IPS DF 6.9 (cell line): Measurements from ENCODE around the gene GLTPD2.

ENCODE experiments used
- DNase-seq: peaks from one replicate; pipeline ENCODE4 v3.0.0-alpha.2; 2013; ENCODE audit warnings: low read depth, low spot score
- H3K27ac ChIP-seq: one replicate; pipeline ENCODE4 v1.5.1; 2013; ENCODE audit warnings: low read length, control low read depth
- H3K27me3 ChIP-seq: 2 replicates; pipeline ENCODE4 v1.6.1; 2013; ENCODE audit warnings: mild to moderate bottlenecking, low read length; ENCODE audit not compliant: control insufficient read depth, insufficient read depth
- H3K36me3 ChIP-seq: 2 replicates; pipeline ENCODE4 v1.6.1; 2013; ENCODE audit warnings: low read length; ENCODE audit not compliant: control insufficient read depth, insufficient read depth
- H3K4me1 ChIP-seq: 2 replicates; pipeline ENCODE4 v1.6.1; 2013; ENCODE audit warnings: low read length; ENCODE audit not compliant: control insufficient read depth, insufficient read depth
- H3K4me3 ChIP-seq: 2 replicates; pipeline ENCODE4 v1.5.1; 2013; ENCODE audit warnings: mild to moderate bottlenecking, low read length
- H3K9me3 ChIP-seq: 2 replicates; pipeline ENCODE4 v1.6.1; 2013; ENCODE audit warnings: low read length, inconsistent platforms; ENCODE audit not compliant: control insufficient read depth, insufficient read depth
- WGBS: extraction: QIAGEN DNeasy Blood & Tissue Kit; methylation state at CpG from one replicate; pipeline ENCODE4 v1.1.7; 2013; ENCODE audit warnings: mixed read lengths, missing lambda C conversion rate; ENCODE audit not compliant: insufficient read length, insufficient coverage; 5-methylcytosine and 5-hydroxymethylcytosine counted together

The GLTPD2 gene

GRCh38 chr17:4807605-4808377 lies 19.0 kb downstream of the GLTPD2 start:
- H3K4me3 ChIP-seq: peak overlapping the region; percentile 87; the same call in 1 of the 2 replicates
- 0 out of 2 replicates have a peak, but pooled peaks cover 2% of the 10 kb centered on the region for H3K36me3 ChIP-seq
- no peaks in the 10 kb centered on the region for H3K4me1 ChIP-seq
- WGBS: no CpG with 5 or more reads among the region's 32 CpGs
- no peaks in the 10 kb centered on the region for H3K27me3 ChIP-seq
- no peak overlapping the region for H3K27ac ChIP-seq
- H3K9me3 ChIP-seq: no peaks in the 10 kb centered on the region
- no peak for DNase-seq

DNA sequence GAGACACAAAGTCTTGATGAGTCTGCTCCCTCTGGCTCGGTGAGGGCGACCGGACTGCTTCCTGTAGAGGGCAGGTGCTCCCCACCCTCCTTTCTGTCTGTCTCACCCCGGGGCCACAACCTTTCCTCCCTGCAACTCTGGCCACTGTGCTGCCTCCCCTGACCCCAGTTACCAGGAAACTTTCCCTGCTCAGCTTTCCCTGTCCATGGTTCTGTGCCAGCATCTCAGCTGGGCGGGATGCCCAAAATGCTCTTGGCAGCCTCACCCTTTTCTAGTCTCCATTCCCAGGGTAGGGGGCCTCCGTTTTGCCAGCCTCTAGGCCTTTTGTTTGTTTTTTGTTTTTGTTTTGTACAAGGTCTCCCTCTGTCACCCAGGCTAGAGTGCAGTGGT lies 19.6 kb downstream of the GLTPD2 start:
- Histone ChIP-seq H3K36me3 (0 out of 2 replicates have a peak, but pooled peaks cover 2% of the 10 kb centered on the region), H3K27ac (no peak overlapping the region), H3K4me1 (no peaks in the 10 kb centered on the region), H3K4me3 (no peak overlapping the region), H3K9me3 (no peaks in the 10 kb centered on the region), H3K27me3 (no peaks in the 10 kb centered on the region)
- no CpG with 5 or more reads among the region's 6 CpGs for WGBS
- no peak for DNase-seq

GRCh38 chr17:4810696-4811290 lies 22.0 kb downstream of the GLTPD2 start:
- no CpG with 5 or more reads among the region's 13 CpGs for WGBS
- H3K9me3 ChIP-seq: no peaks in the 10 kb centered on the region
- peaks cover 6% of the 10 kb centered on the region for H3K36me3 ChIP-seq
- H3K4me3 ChIP-seq: no peak overlapping the region
- no peak for DNase-seq
- H3K27ac ChIP-seq: no peak overlapping the region
- H3K27me3 ChIP-seq: no peaks in the 10 kb centered on the region
- H3K4me1 ChIP-seq: no peaks in the 10 kb centered on the region

GRCh38 chr17:4811471-4811870 lies 22.7 kb downstream of the GLTPD2 start:
- peaks cover 7% of the 10 kb centered on the region for H3K36me3 ChIP-seq
- no peaks in the 10 kb centered on the region for H3K27me3 ChIP-seq
- no peaks in the 10 kb centered on the region for H3K9me3 ChIP-seq
- WGBS: no CpG with 5 or more reads among the region's 12 CpGs
- no peak for DNase-seq
- no peaks in the 10 kb centered on the region for H3K4me1 ChIP-seq
- no peak overlapping the region for H3K4me3 ChIP-seq
- no peak overlapping the region for H3K27ac ChIP-seq

DNA sequence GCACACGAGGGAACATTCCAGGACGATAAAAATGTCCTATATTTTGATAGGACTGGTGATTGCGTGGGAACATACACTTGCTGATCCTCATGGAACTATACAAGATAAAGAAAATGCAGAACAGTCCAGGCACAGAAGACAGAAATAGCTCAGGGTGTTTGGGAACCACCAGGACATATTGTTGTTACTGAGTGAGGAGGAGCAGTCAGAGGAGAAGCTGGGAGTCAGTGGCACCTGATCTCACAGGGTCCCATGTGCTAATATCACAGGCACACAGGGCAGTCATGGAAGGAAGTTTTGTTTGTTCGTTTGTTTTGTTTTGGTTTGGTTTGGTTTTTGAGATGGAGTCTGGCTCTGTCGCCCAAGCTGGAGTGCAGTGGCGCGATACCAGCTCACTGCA lies 23.9 kb downstream of the GLTPD2 start:
- no peaks in the 10 kb centered on the region for H3K27me3 ChIP-seq
- no peaks in the 10 kb centered on the region for H3K9me3 ChIP-seq
- H3K27ac ChIP-seq: no peak overlapping the region
- peaks cover 14% of the 10 kb centered on the region for H3K36me3 ChIP-seq
- WGBS: no CpG with 5 or more reads among the region's 7 CpGs
- H3K4me3 ChIP-seq: no peak overlapping the region
- no peaks in the 10 kb centered on the region for H3K4me1 ChIP-seq
- DNase-seq: no peak

GRCh38 chr17:4815043-4815675 lies 26.4 kb downstream of the GLTPD2 start:
- Histone ChIP-seq H3K27ac (no peak overlapping the region), H3K36me3 (peaks cover 14% of the 10 kb centered on the region), H3K4me3 (no peak overlapping the region), H3K9me3 (no peaks in the 10 kb centered on the region), H3K4me1 (no peaks in the 10 kb centered on the region), H3K27me3 (no peaks in the 10 kb centered on the region)
- no peak for DNase-seq
- WGBS: 100% methylated on average over 1 of the region's 7 CpGs

GRCh38 chr17:4816826-4817225 lies 28.1 kb downstream of the GLTPD2 start:
- H3K4me3 ChIP-seq: no peak overlapping the region
- no peak overlapping the region for H3K27ac ChIP-seq
- H3K36me3 ChIP-seq: peaks cover 11% of the 10 kb centered on the region
- H3K27me3 ChIP-seq: no peaks in the 10 kb centered on the region
- WGBS: no CpG with 5 or more reads among the region's 13 CpGs
- no peaks in the 10 kb centered on the region for H3K9me3 ChIP-seq
- no peak for DNase-seq
- no peaks in the 10 kb centered on the region for H3K4me1 ChIP-seq

DNA sequence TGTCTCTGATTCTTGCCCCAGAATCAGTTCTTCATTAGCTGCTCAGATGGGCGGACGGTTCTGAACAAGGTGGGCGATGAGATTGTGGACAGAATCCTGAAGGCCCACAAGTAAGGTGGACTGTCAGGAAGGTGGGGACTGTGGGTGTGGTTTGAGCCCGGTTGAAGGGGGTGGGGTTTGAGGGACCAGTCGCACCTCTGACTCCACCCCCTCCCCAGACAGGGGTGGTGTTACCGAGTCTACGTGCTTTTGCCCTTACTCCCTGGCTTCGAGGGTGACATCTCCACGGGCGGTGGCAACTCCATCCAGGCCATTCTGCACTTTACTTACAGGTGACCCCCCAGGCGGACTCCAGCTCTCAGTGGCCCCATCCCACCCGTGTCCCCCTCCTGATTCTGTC lies 29.5 kb downstream of the GLTPD2 start:
- Histone ChIP-seq H3K27ac (no peak overlapping the region), H3K9me3 (no peaks in the 10 kb centered on the region), H3K4me1 (no peaks in the 10 kb centered on the region), H3K36me3 (peaks cover 11% of the 10 kb centered on the region), H3K4me3 (no peak overlapping the region), H3K27me3 (no peaks in the 10 kb centered on the region)
- DNase-seq: no peak
- no CpG with 5 or more reads among the region's 12 CpGs for WGBS

DNA sequence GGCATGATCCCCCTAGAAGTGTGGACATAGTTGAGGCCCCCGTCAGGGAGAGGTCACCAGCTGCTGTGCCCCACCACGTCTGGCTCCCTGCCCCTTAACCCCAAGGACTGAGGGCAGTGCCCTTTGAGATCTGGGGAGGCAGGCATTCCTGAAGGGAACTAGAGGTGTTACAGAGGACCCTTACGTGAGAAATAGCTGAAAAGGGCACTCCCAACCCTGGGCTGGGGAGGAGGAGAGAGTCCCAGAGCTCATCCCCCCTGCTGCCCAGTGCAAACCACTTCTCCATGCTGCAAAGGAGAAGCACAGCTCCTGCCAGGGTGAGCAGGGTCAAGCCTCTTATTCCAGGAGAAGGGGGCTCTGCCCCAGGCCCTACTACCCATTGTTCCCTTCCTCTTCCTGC lies 34.1 kb downstream of the GLTPD2 start:
- H3K36me3 ChIP-seq: no peaks in the 10 kb centered on the region; the same call in 1 of the 2 replicates
- H3K27ac ChIP-seq: no peak overlapping the region
- DNase-seq: no peak
- WGBS: no CpG with 5 or more reads among the region's 3 CpGs
- H3K9me3 ChIP-seq: no peaks in the 10 kb centered on the region
- no peaks in the 10 kb centered on the region for H3K4me1 ChIP-seq
- no peaks in the 10 kb centered on the region for H3K27me3 ChIP-seq
- H3K4me3 ChIP-seq: no peak overlapping the region

DNA sequence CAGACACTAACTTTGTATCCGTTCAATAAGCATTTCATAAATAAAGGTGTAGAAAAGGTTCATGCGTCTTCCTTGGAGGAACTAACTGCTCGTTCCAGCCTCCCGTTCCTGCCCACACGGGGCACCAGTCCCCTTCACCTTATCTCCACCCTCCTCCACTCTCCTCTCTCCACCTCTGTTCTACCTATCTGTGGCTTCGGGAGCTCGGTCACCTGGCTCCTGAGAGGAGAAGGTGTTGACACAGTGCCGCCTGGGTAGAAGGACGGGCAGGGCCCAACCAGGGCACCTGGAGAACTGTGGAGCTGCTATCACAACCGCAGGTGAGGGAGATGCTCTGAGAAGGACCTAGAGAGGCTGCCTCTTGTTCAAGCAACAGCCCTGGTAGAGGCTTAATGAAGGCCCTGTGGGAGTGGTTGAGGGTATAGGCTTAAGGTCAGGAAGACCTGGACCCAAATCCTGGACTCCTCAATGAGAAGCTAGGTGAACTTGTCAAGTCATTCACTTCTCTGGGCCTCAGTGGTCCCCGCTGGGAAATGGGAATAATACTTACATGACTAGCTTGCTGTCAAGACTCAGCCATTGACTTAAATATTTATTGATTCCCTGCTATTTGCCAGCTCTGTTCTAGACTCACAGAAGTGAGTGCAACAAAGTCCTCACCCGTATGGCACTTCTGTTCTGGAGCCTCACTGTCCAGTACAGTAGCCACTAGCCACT lies 34.8 kb downstream of the GLTPD2 start:
- no peak for DNase-seq
- Histone ChIP-seq H3K27ac (no peak overlapping the region), H3K9me3 (no peaks in the 10 kb centered on the region), H3K36me3 (no peaks in the 10 kb centered on the region; the same call in 1 of the 2 replicates), H3K4me3 (no peak overlapping the region), H3K4me1 (no peaks in the 10 kb centered on the region), H3K27me3 (no peaks in the 10 kb centered on the region)
- WGBS: no CpG with 5 or more reads among the region's 12 CpGs
